Pancreas (tissue), 10 donors: ENCODE data around the gene GNAQ. TPM values are rescaled to one million over a fixed set of nuclear protein-coding genes. Genes with fewer than 3 reads are reported as not detected.

Experiments used
- ATAC-seq, 4 donors: fragments of 200-7000 bp; cut with Tn5 transposase; one replicate each; pipeline versions ENCODE4 v1.8.0 to v1.9.1; 2020; ENCODE audit warnings: mild to moderate bottlenecking in 4 of 4, moderate library complexity in 4 of 4
- DNase-seq, 6 donors: peaks; one replicate each; pipeline ENCODE4 v3.0.0-alpha.2; 2020
- FAIRE-seq: peaks from 2 replicates; lab custom pipeline; 2012; peaks lifted over from hg19 to GRCh38; lab: Jason Lieb, UNC
- H3K27ac ChIP-seq, 4 donors: fragments of 200-600 bp; sonication (generic); 1 replicate in 3 of 4; 2 replicates in 1 of 4; pipeline versions ENCODE4 v1.5.0 to v1.8.0; 2020
- H3K27me3 ChIP-seq, 4 donors: fragments of 200-600 bp; one replicate each; pipeline ENCODE4 v1.8.0; 2021
- H3K36me3 ChIP-seq, 3 donors: fragments of 200-600 bp; sonication (generic) in 1 of 3; one replicate each; pipeline versions ENCODE4 v1.5.0 to v1.8.0; 2020 to 2021
- H3K4me1 ChIP-seq, 3 donors: fragments of 200-600 bp; one replicate each; pipeline ENCODE4 v1.8.0; 2021
- H3K4me3 ChIP-seq, 4 donors: fragments of 200-600 bp; sonication (generic) in 2 of 4; one replicate each; pipeline versions ENCODE4 v1.5.0 to v1.8.0; 2020 to 2021
- H3K9me3 ChIP-seq, 4 donors: fragments of 200-600 bp; one replicate each; pipeline ENCODE4 v1.8.0; 2021
- WGBS, 2 donors: extraction: QIAGEN DNeasy Blood & Tissue Kit; methylation state at CpG; one replicate each; pipeline ENCODE4 v1.1.7; 2013; 5-methylcytosine and 5-hydroxymethylcytosine counted together
- intact Hi-C, 3 donors: fragments of 100-400 bp; cut with DNase I; formaldehyde crosslinking; loops; one replicate each; pipeline versions ENCODE4 v1.11.1 to v1.14.2; 2022
- polyA plus RNA-seq, 2 donors: library from polyadenylated mRNA; stranded (reverse); fragments of 200-250 nt; gene quantifications; one replicate each; pipeline ENCODE4 v1.2.3, GENCODE V29; 2013
- total RNA-seq, 6 donors: library from RNA; stranded (reverse); fragmentation: NEBNext Ultra II Directional in 4 of 6; extraction: Animal tissue kit (Norgen Biotek cat#: 25700) in 4 of 6; gene quantifications; one replicate each; pipeline versions ENCODE4 v1.2.1 to v1.2.4, GENCODE V29; 2021 to 2023
- TF ChIP-seq, protein P1 (sequence below), 4 donors: fragments of 200-600 bp; sonication (generic) in 3 of 4; IDR thresholded peaks; one replicate each; pipeline versions ENCODE4 v1.5.0 to v1.8.0; 2021; ENCODE audit warnings: antibody characterized with exemption in 4 of 4
- donor health status: healthy with polysubstance abuse.
- donor health status: DM: no; HTN: no; CAD: no; lungs with moderate emphysema.
- donor health status: DM: no; HTN: no; CAD: no.
- donor health status: control.
- donor health status: control.
- donor health status: Bipolar disorder and iron deficiency.
- donor health status: DM: yes; HTN: yes; CAD: no.
- donor health status: DM: no; HTN: no; CAD: no.
- donor health status: DM: no; HTN: no; CAD: no.
- donor health status: DM: yes; HTN: yes; CAD: no.

GNAQ gene
- total and polyA plus RNA-seq, 8 donors, result 6.7 to 33.8 (median 18.2) TPM

DNA sequence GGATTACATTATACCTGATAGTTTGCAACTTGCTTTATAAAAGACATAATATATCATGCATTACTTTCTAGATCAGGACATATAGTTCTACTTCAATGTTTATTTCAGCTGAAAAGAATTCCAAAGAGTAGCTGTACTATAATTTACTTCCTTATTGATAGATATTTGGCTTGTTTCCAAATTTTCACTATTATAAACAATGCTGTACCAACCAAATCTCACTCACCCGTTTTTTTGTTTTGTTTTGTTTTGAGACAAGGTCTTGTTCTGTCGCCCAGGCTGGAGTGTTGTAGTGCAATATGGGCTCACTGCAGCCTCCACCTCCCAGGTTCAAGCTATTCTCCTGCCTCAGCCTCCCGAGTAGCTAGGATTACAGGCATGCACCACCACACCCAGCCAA is 132.7 kb downstream of the GNAQ start:
- intact Hi-C loops, result no loop called here
- H3K4me1 ChIP-seq, result no peaks in the 10 kb centered on the region
- WGBS, 2 donors, result 44 to 49% methylated on average over 3 of the region's 3 CpGs
- DNase-seq (no peak), FAIRE-seq (no peak), ATAC-seq (peak in 1 of 4 donors; percentile 28)
- no peaks in the 10 kb centered on the region for H3K27me3 ChIP-seq
- H3K4me3 ChIP-seq, result no peak overlapping the region
- H3K36me3 ChIP-seq, result no peaks in the 10 kb centered on the region
- TF ChIP-seq, protein P1, sequence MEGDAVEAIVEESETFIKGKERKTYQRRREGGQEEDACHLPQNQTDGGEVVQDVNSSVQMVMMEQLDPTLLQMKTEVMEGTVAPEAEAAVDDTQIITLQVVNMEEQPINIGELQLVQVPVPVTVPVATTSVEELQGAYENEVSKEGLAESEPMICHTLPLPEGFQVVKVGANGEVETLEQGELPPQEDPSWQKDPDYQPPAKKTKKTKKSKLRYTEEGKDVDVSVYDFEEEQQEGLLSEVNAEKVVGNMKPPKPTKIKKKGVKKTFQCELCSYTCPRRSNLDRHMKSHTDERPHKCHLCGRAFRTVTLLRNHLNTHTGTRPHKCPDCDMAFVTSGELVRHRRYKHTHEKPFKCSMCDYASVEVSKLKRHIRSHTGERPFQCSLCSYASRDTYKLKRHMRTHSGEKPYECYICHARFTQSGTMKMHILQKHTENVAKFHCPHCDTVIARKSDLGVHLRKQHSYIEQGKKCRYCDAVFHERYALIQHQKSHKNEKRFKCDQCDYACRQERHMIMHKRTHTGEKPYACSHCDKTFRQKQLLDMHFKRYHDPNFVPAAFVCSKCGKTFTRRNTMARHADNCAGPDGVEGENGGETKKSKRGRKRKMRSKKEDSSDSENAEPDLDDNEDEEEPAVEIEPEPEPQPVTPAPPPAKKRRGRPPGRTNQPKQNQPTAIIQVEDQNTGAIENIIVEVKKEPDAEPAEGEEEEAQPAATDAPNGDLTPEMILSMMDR (IDR thresholded peaks at IDR 0.05), result no peak
- no peaks in the 10 kb centered on the region for H3K9me3 ChIP-seq
- H3K27ac ChIP-seq, result no peak overlapping the region

- Histone ChIP-seq H3K9me3 (no peaks in the 10 kb centered on the region), H3K27me3 (no peaks in the 10 kb centered on the region), H3K36me3 (no peaks in the 10 kb centered on the region), H3K4me3 (no peak overlapping the region), H3K4me1 (no peaks in the 10 kb centered on the region), H3K27ac (no peak overlapping the region)
- TF ChIP-seq, protein P1 (IDR thresholded peaks at IDR 0.05), result peak in 1 of 4 donors; percentile 8
- 75 to 76% methylated on average over 8 of the region's 8 CpGs for WGBS, 2 donors
- FAIRE-seq (no peak), ATAC-seq (peak in 2 of 4 donors; percentile 18 to 29), DNase-seq (no peak)
- intact Hi-C loops, result no loop called here
Observed at GRCh38 chr9:77896938-77897667, 134.5 kb downstream of the GNAQ start.

DNA sequence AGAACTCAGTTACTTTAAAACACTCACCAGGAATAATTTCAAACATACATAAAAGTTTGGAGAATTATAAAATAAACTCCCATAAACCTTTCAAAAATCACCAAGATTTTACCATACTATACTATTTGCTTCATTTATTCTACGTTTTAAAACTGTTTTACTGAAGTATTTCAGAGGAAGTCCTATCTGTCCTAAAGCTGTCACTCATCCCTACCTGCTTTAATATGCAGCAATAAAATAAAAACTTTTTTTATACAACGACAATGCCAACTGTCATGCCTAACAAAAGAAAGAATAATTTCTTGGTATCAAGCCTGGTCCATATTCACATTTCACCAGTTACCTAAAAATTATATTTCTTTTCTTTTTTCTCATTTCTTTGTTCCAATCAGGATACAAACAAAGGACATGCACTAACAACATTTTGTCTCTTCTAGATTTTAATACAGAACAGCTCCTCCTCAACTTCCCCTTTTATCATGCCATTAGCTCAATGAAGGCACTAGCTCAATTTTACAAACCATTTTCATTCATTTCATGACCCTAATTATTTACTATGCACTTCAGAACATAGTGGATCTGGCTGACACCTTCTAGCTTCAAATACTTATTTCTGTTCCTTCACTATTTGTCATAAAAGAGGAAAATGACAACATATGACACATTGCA is 135.2 kb downstream of the GNAQ start:
- TF ChIP-seq, protein P1 (IDR thresholded peaks at IDR 0.05), result no peak
- no peaks in the 10 kb centered on the region for H3K9me3 ChIP-seq
- no peak overlapping the region for H3K27ac ChIP-seq
- H3K4me3 ChIP-seq, result no peak overlapping the region
- intact Hi-C loops, result no loop called here
- H3K27me3 ChIP-seq, result no peaks in the 10 kb centered on the region
- H3K36me3 ChIP-seq, result no peaks in the 10 kb centered on the region
- H3K4me1 ChIP-seq, result no peaks in the 10 kb centered on the region
- ATAC-seq, result no peak
- no peak for FAIRE-seq
- WGBS, 2 donors, result 80 to 87% methylated on average over 2 of the region's 2 CpGs
- DNase-seq, result no peak

DNA sequence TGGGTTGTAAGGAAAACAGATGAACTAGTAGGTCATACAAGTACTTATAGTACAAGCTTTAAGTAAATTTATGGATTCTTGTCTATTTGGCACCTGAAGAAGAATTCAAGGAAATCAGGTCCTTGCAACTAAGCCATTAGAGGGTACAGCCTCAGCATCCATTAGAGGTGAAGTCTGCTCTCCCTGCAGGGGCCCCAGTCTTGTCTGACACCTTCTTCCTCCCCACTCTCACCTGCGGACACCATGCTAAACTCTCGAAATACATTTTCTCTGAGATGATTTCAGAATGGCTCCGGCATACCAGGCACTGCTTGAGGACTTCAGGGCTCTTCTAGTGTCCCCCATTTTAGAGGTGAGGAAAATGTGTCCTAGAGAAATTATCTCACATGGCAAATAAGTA is 137.9 kb downstream of the GNAQ start:
- H3K27ac ChIP-seq, result no peak overlapping the region
- no peak overlapping the region for H3K4me3 ChIP-seq
- no peaks in the 10 kb centered on the region for H3K27me3 ChIP-seq
- no peak for FAIRE-seq
- H3K36me3 ChIP-seq, result no peaks in the 10 kb centered on the region
- no peaks in the 10 kb centered on the region for H3K4me1 ChIP-seq
- WGBS, 2 donors, result 94 to 99% methylated on average over 3 of the region's 3 CpGs
- no peak for ATAC-seq
- intact Hi-C loops, result no loop called here
- DNase-seq, result no peak
- no peaks in the 10 kb centered on the region for H3K9me3 ChIP-seq
- TF ChIP-seq, protein P1 (IDR thresholded peaks at IDR 0.05), result no peak
